ENCODE data around the gene RABL6. TPM values are rescaled to one million over a fixed set of nuclear protein-coding genes. Genes with fewer than 3 reads are reported as not detected.
A peak's percentile ranks its signal among the peaks of the same experiment; 100 is the strongest.

Gene RABL6, protein sequence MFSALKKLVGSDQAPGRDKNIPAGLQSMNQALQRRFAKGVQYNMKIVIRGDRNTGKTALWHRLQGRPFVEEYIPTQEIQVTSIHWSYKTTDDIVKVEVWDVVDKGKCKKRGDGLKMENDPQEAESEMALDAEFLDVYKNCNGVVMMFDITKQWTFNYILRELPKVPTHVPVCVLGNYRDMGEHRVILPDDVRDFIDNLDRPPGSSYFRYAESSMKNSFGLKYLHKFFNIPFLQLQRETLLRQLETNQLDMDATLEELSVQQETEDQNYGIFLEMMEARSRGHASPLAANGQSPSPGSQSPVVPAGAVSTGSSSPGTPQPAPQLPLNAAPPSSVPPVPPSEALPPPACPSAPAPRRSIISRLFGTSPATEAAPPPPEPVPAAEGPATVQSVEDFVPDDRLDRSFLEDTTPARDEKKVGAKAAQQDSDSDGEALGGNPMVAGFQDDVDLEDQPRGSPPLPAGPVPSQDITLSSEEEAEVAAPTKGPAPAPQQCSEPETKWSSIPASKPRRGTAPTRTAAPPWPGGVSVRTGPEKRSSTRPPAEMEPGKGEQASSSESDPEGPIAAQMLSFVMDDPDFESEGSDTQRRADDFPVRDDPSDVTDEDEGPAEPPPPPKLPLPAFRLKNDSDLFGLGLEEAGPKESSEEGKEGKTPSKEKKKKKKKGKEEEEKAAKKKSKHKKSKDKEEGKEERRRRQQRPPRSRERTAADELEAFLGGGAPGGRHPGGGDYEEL
- total RNA-seq (2012; rRNA removed) (43.9 and 47.5 TPM in 2 replicates), polyA plus RNA-seq (2012; rRNA removed) (37.1 and 40.4 TPM in 2 replicates), Bru-seq, nascent RNA (percentile 66 among the genes with signal in this experiment), BruChase-seq, experiment 1, labeled RNA remaining after a 6-hour chase (percentile 82 among the genes with signal in this experiment), BruChase-seq, experiment 2, labeled RNA remaining after a 2-hour chase (percentile 76 among the genes with signal in this experiment)
- polyA plus RNA-seq (2012; cell fraction: cytosol; rRNA removed), result 20.9 and 39.1 TPM in 2 replicates
- polyA plus RNA-seq (2012; cell fraction: nucleus; rRNA removed; ENCODE audit: low replicate concordance), result 60.9 and 121 TPM in 2 replicates
- long read RNA-seq, transcript RABL6-201 (15 exons, 3,091 nt), result major isoform, 8 of 54 reads
- long read RNA-seq, partial matches to known transcripts, result 39 of 54 reads
- long read RNA-seq, other reads (novel, unspliced or antisense), result 4 of 54 reads

- peaks cover 25 to 45% of the 10 kb centered on the region in 2 experiments for H3K79me1 ChIP-seq (ENCODE audit: low read depth in 1 of 2, low read length in 2 of 2)
- WGBS, 2 experiments (ENCODE audit: extremely low coverage in 2 of 2, insufficient read length in 1 of 2), result 1% methylated on average over 68 of the region's 96 CpGs; no CpG with 5 or more reads in 1 of the 2 experiments
- in situ Hi-C loops (cut with MboI; ENCODE audit: low sequenced_read_pairs) (no loop called here), dilution Hi-C loops (cut with HindIII; ENCODE audit: low sequenced_read_pairs, unreplicated experiment) (no loop called here), intact Hi-C loops (cut with micrococcal nuclease) (no loop called here)
- no TSS peak for BruUV-seq (replicated peaks)
- no peaks in the 10 kb centered on the region for H3K9me1 ChIP-seq (ENCODE audit: insufficient read depth, low read length)
- ATAC-seq (ENCODE audit: low read depth) (peak; percentile 90), DNase-seq (peak; percentile 55)
- H3K27me3 ChIP-seq (ENCODE audit: control insufficient read depth, insufficient read depth, low read length), result peaks cover 1% of the 10 kb centered on the region; the same call in 1 of the 2 replicates
- H2BK20ac ChIP-seq (ENCODE audit: low read depth, low read length), result no peak within 1 kb of the TSS
- H2BK120ac ChIP-seq (ENCODE audit: low read depth, low read length), result peak within 1 kb of the TSS; percentile 43; the same call in 1 of the 2 replicates
- H3K14ac ChIP-seq (replicated peaks; ENCODE audit: low read depth, low read length), result peak within 1 kb of the TSS; percentile 94
- no peaks in the 10 kb centered on the region for H3K9me3 ChIP-seq (ENCODE audit: control insufficient read depth, insufficient read depth, low read length)
- H3K4me2 ChIP-seq (ENCODE audit: low read depth, low read length), result peak within 1 kb of the TSS; percentile 90
- H4K91ac ChIP-seq (ENCODE audit: insufficient read depth, low read depth, low read length), result peak within 1 kb of the TSS; percentile 70
- H2AFZ ChIP-seq (replicated peaks; ENCODE audit: low read length, poor library complexity), result peak within 1 kb of the TSS; percentile 99
- H4K8ac ChIP-seq (ENCODE audit: low read depth in 2 of 2, low read length in 2 of 2), result peak within 1 kb of the TSS; percentile 22 to 94; a peak in 3 of 4 replicates
- TF ChIP-seq POLR2A (IDR thresholded peaks at IDR 0.05; ENCODE audit: low read depth, low read length) (peak; percentile 68), SMC3 (IDR thresholded peaks at IDR 0.05; ENCODE audit: low read depth, low read length) (no peak), MAZ (IDR thresholded peaks at IDR 0.05; ENCODE audit: borderline replicate concordance, low read depth, low read length) (peak; percentile 95), MXI1 (IDR thresholded peaks at IDR 0.05; ENCODE audit: borderline replicate concordance, low read depth, low read length) (peak; percentile 62; the same call in 1 of the 2 replicates)
- peak within 1 kb of the TSS; percentile 89 for H3K4ac ChIP-seq (ENCODE audit: low read depth, low read length)
- H3K36me3 ChIP-seq (ENCODE audit: control insufficient read depth, insufficient read depth, low read length), result peaks cover 4% of the 10 kb centered on the region
- H2AK9ac ChIP-seq (replicated peaks; ENCODE audit: low read depth, low read length, poor library complexity), result peak within 1 kb of the TSS; percentile 97
- H3K4me3 ChIP-seq (ENCODE audit: insufficient read depth, low read depth, low read length), result peak within 1 kb of the TSS; percentile 75
- peak within 1 kb of the TSS; percentile 17; the same call in 1 of the 2 replicates for H3K18ac ChIP-seq (ENCODE audit: low read depth, low read length)
- peak within 1 kb of the TSS; percentile 44 for H4K5ac ChIP-seq (ENCODE audit: low read depth, low read length)
- peak within 1 kb of the TSS; percentile 70 for H3K23ac ChIP-seq (ENCODE audit: low read depth, low read length)
- peak within 1 kb of the TSS; percentile 85 for H3K9ac ChIP-seq (ENCODE audit: low read depth, low read length)
- peak within 1 kb of the TSS; percentile 52 for H3K56ac ChIP-seq (ENCODE audit: extremely low read depth, insufficient read depth, low read length)
- peaks cover 13% of the 10 kb centered on the region for H3K4me1 ChIP-seq (ENCODE audit: control insufficient read depth, insufficient read depth, low read length)
- H2AK5ac ChIP-seq (ENCODE audit: low read depth, low read length), result peak within 1 kb of the TSS; percentile 56
- H2BK15ac ChIP-seq (ENCODE audit: low read depth, low read length), result no peak within 1 kb of the TSS
- ChIA-PET CTCF (no interaction called here), POLR2A (ENCODE audit: unreplicated experiment) (no interaction called here)
- H2BK5ac ChIP-seq (ENCODE audit: low read depth, low read length, poor library complexity, severe bottlenecking), result peak within 1 kb of the TSS; percentile 67
- H4K20me1 ChIP-seq (ENCODE audit: insufficient read depth, low read length), result peaks cover 15% of the 10 kb centered on the region; the same call in 1 of the 2 replicates
- H3K27ac ChIP-seq (ENCODE audit: insufficient read depth, low read length), result peak within 1 kb of the TSS; percentile 86
Observed at GRCh38 chr9:136807281-136808074, at the start of gene RABL6. RABL6 (plus strand) TSS chr9:136807948; CDS start chr9:136808197, 249 bp downstream.

Measured in IMR-90 (cell line).